HCT116 (cell line): ENCODE measurements around the gene SNAI1.

ENCODE experiments used
- CTCF ChIP-seq, 3 experiments: fragments of 200-600 bp in 1 of 3; sonication (generic) in 1 of 3; IDR thresholded peaks in 2 of 3; conservative IDR thresholded peaks in 1 of 3; 2 replicates each; pipeline ENCODE4 v1.5.1; 2012 to 2017; ENCODE audit warnings: low read depth in 2 of 3, low read length in 2 of 3, antibody characterized with exemption in 1 of 3, borderline replicate concordance in 1 of 3, control low read depth in 1 of 3, mild to moderate bottlenecking in 1 of 3, mixed read lengths in 1 of 3, mixed run types in 1 of 3, moderate library complexity in 1 of 3; ENCODE audit not compliant: insufficient read depth in 1 of 3
- ELF1 ChIP-seq: IDR thresholded peaks from 2 replicates; pipeline ENCODE4 v1.6.1; 2012; ENCODE audit warnings: low read depth, borderline replicate concordance
- POLR2A ChIP-seq: IDR thresholded peaks from 2 replicates; pipeline ENCODE4 v1.7.0; 2011; ENCODE audit warnings: borderline replicate concordance; ENCODE audit not compliant: insufficient read depth, insufficient read length; ENCODE audit errors: extremely low read depth
- POLR2AphosphoS5 ChIP-seq: IDR thresholded peaks from 2 replicates; pipeline ENCODE4 v1.6.1; 2011; ENCODE audit warnings: mild to moderate bottlenecking, low read depth, low read length, moderate library complexity
- ZBTB33 ChIP-seq: IDR thresholded peaks from 2 replicates; pipeline ENCODE4 v1.6.1; 2011; ENCODE audit warnings: mild to moderate bottlenecking, low read length, moderate library complexity; ENCODE audit not compliant: insufficient replicate concordance; ENCODE audit errors: extremely low read depth
- ZFX ChIP-seq: fragments of 450-650 bp; IDR thresholded peaks from 2 replicates; pipeline ENCODE4 v1.6.1; 2017
- ZNF274 ChIP-seq: fragments of 200-500 bp; sonication (Bioruptor generic); IDR thresholded peaks from 2 replicates; pipeline ENCODE4 v1.6.1; 2014; ENCODE audit warnings: mild to moderate bottlenecking, low read depth, low read length, inconsistent platforms

GRCh38 chr20:49990271-49990720, 7.5 kb downstream of the SNAI1 start:
- TF ChIP-seq CTCF (IDR thresholded peaks at IDR 0.05 in 2 of 3, conservative IDR thresholded peaks at IDR 0.05 in 1 of 3; ENCODE audit: borderline replicate concordance in 1 of 3, insufficient read depth in 1 of 3, low read depth in 2 of 3, low read length in 2 of 3) (no peak), ZBTB33 (no peak), ZFX (no peak), ZNF274 (no peak), POLR2AphosphoS5 (no peak), ELF1 (no peak), POLR2A (no peak)
